DOHH2 (cell line): ENCODE data around the gene PTPRN2.

ENCODE experiments used
- H3F3A ChIP-seq: fragments of 200-600 bp; sonication (generic), shearing (Covaris generic); 2 replicates; pipeline ENCODE4 v1.6.0; 2016; ENCODE audit warnings: antibody characterized with exemption, mild to moderate bottlenecking; ENCODE audit not compliant: control insufficient read depth, insufficient read depth
- H3K27ac ChIP-seq: fragments of 200-600 bp; sonication (generic); 2 replicates; pipeline ENCODE4 v1.5.1; 2014; ENCODE audit warnings: low read depth, mild to moderate bottlenecking, low read length, moderate library complexity
- H3K27me3 ChIP-seq: fragments of 200-600 bp; sonication (generic); 2 replicates; pipeline ENCODE4 v1.6.1; 2014; ENCODE audit warnings: mild to moderate bottlenecking, low read length, mixed read lengths; ENCODE audit not compliant: control insufficient read depth
- H3K36me3 ChIP-seq: fragments of 200-600 bp; sonication (generic); 2 replicates; pipeline ENCODE4 v1.6.1; 2014; ENCODE audit warnings: mild to moderate bottlenecking, low read length, moderate library complexity, mixed read lengths; ENCODE audit not compliant: control insufficient read depth
- H3K4me1 ChIP-seq: fragments of 200-600 bp; sonication (generic); 2 replicates; pipeline ENCODE4 v1.6.1; 2014; ENCODE audit warnings: mild to moderate bottlenecking, low read length, mixed read lengths; ENCODE audit not compliant: control insufficient read depth
- H3K4me2 ChIP-seq: fragments of 200-600 bp; sonication (generic); 2 replicates; pipeline ENCODE4 v1.6.0; 2014; ENCODE audit warnings: mild to moderate bottlenecking, low read length, moderate library complexity
- H3K4me3 ChIP-seq: fragments of 200-600 bp; sonication (generic); 2 replicates; pipeline ENCODE4 v1.5.1; 2014; ENCODE audit warnings: mild to moderate bottlenecking, low read length, mixed read lengths
- H3K79me2 ChIP-seq: fragments of 200-600 bp; sonication (generic); 2 replicates; pipeline ENCODE4 v1.6.1; 2014; ENCODE audit warnings: mild to moderate bottlenecking, low read length, mixed read lengths; ENCODE audit not compliant: control insufficient read depth
- H3K9me2 ChIP-seq: fragments of 200-600 bp; sonication (generic); replicated peaks from 2 replicates; pipeline ENCODE4 v1.6.1; 2014; ENCODE audit warnings: mild to moderate bottlenecking, low read length, mixed read lengths; ENCODE audit not compliant: control insufficient read depth
- H3K9me3 ChIP-seq: fragments of 200-600 bp; sonication (generic); 2 replicates; pipeline ENCODE4 v1.6.1; 2014; ENCODE audit warnings: antibody characterized with exemption, low read length, mixed read lengths; ENCODE audit not compliant: control insufficient read depth, insufficient read depth
- H4K20me1 ChIP-seq: fragments of 200-600 bp; sonication (generic); 2 replicates; pipeline ENCODE4 v1.6.0; 2014; ENCODE audit warnings: low read depth, mild to moderate bottlenecking, antibody characterized with exemption, low read length, moderate library complexity; ENCODE audit not compliant: control insufficient read depth, insufficient read depth
- CTCF ChIP-seq: fragments of 200-600 bp; sonication (generic); IDR thresholded peaks from one replicate; pipeline ENCODE4 v1.5.1; 2014; ENCODE audit warnings: antibody characterized with exemption, mild to moderate bottlenecking, low read depth, low read length; ENCODE audit not compliant: poor library complexity, severe bottlenecking
- EZH2phosphoT487 ChIP-seq: fragments of 200-600 bp; sonication (generic); IDR thresholded peaks from 2 replicates; pipeline ENCODE4 v1.6.1; 2017; ENCODE audit warnings: borderline replicate concordance, mild to moderate bottlenecking, antibody characterized with exemption, low read length, moderate library complexity, mixed read lengths

PTPRN2 gene

GRCh38 chr7:158127241-158127640 is 460.4 kb downstream of the PTPRN2 start:
- H3K4me1 ChIP-seq = no peaks in the 10 kb centered on the region
- H3F3A ChIP-seq = no peaks in the 10 kb centered on the region
- peaks cover 74% of the 10 kb centered on the region for H3K9me3 ChIP-seq
- no peaks in the 10 kb centered on the region for H3K36me3 ChIP-seq
- H3K9me2 ChIP-seq = no peaks in the 10 kb centered on the region
- no peak overlapping the region for H3K27ac ChIP-seq
- no peak overlapping the region for H3K4me3 ChIP-seq
- no peaks in the 10 kb centered on the region for H3K27me3 ChIP-seq
- H3K4me2 ChIP-seq = no peak overlapping the region
- H4K20me1 ChIP-seq = no peaks in the 10 kb centered on the region
- no peak for TF ChIP-seq CTCF
- no peak for TF ChIP-seq EZH2phosphoT487
- H3K79me2 ChIP-seq = no peaks in the 10 kb centered on the region

- Histone ChIP-seq H3K27me3 (no peaks in the 10 kb centered on the region), H3K27ac (no peak overlapping the region), H3F3A (no peaks in the 10 kb centered on the region), H3K4me3 (no peak overlapping the region), H3K4me2 (no peak overlapping the region), H3K4me1 (no peaks in the 10 kb centered on the region), H3K79me2 (no peaks in the 10 kb centered on the region), H3K36me3 (no peaks in the 10 kb centered on the region), H3K9me2 (no peaks in the 10 kb centered on the region), H3K9me3 (peaks cover 74% of the 10 kb centered on the region), H4K20me1 (no peaks in the 10 kb centered on the region)
- TF ChIP-seq CTCF (no peak), EZH2phosphoT487 (no peak)
Measured at GRCh38 chr7:158126661-158127060, 461.0 kb downstream of the PTPRN2 start.

- Histone ChIP-seq H3K36me3 (no peaks in the 10 kb centered on the region), H3K4me3 (no peak overlapping the region), H3K4me2 (no peak overlapping the region), H3K9me3 (peaks cover 66% of the 10 kb centered on the region), H3K27me3 (no peaks in the 10 kb centered on the region), H3K9me2 (no peaks in the 10 kb centered on the region), H4K20me1 (no peaks in the 10 kb centered on the region), H3K79me2 (no peaks in the 10 kb centered on the region), H3F3A (no peaks in the 10 kb centered on the region), H3K4me1 (no peaks in the 10 kb centered on the region), H3K27ac (no peak overlapping the region)
- TF ChIP-seq CTCF (no peak), EZH2phosphoT487 (no peak)
Measured at GRCh38 chr7:158125721-158126120, 461.9 kb downstream of the PTPRN2 start.

- Histone ChIP-seq H3F3A (no peaks in the 10 kb centered on the region), H3K79me2 (no peaks in the 10 kb centered on the region), H4K20me1 (no peaks in the 10 kb centered on the region), H3K4me1 (no peaks in the 10 kb centered on the region), H3K4me2 (no peak overlapping the region), H3K27me3 (no peaks in the 10 kb centered on the region), H3K9me3 (peaks cover 64% of the 10 kb centered on the region), H3K27ac (no peak overlapping the region), H3K36me3 (no peaks in the 10 kb centered on the region), H3K4me3 (no peak overlapping the region), H3K9me2 (no peaks in the 10 kb centered on the region)
- TF ChIP-seq CTCF (no peak), EZH2phosphoT487 (no peak)
Measured at GRCh38 chr7:158125091-158125490, 462.5 kb downstream of the PTPRN2 start.
